K562 (cell line): Measurements from ENCODE around the gene FBXW2. TPM values are rescaled to one million over a fixed set of nuclear protein-coding genes. Genes with fewer than 3 reads are reported as not detected.
A peak's percentile ranks its signal among the peaks of the same experiment; 100 is the strongest.

ENCODE experiments used
- BRD9 ChIP-seq: fragments of 450-650 bp; IDR thresholded peaks from 2 replicates; pipeline ENCODE4 v1.6.1; 2018; ENCODE audit warnings: low read depth; ENCODE audit not compliant: partially characterized antibody
- CBX1 ChIP-seq: sonication (generic); IDR thresholded peaks from 2 replicates; pipeline ENCODE4 v1.6.1; 2016; ENCODE audit warnings: antibody characterized with exemption, low read depth, mild to moderate bottlenecking
- FOXJ2 ChIP-seq: fragments of 200-800 bp; sonication (Bioruptor generic); IDR thresholded peaks from 2 replicates; pipeline ENCODE4 v1.6.1; 2016; ENCODE audit warnings: missing genetic modification characterization, missing compliant biosample characterization
- GTF3C2 ChIP-seq: IDR thresholded peaks from 3 replicates; pipeline ENCODE4 v1.6.1; 2011; ENCODE audit warnings: borderline replicate concordance, mild to moderate bottlenecking, moderate library complexity; ENCODE audit not compliant: insufficient read length; ENCODE audit errors: extremely low read depth
- HCFC1 ChIP-seq: IDR thresholded peaks from 2 replicates; pipeline ENCODE4 v1.6.1; 2012; ENCODE audit warnings: low read depth, low read length, improper control_type of control experiment
- HOXB6 ChIP-seq: fragments of 250-450 bp; sonication (Bioruptor Pico); IDR thresholded peaks from 2 replicates; pipeline ENCODE4 v1.5.1; 2022; ENCODE audit warnings: mild to moderate bottlenecking, borderline replicate concordance
- KLF16 ChIP-seq: IDR thresholded peaks from 2 replicates; pipeline ENCODE4 v1.6.1; 2016; ENCODE audit warnings: antibody characterized with exemption
- KLF6 ChIP-seq: fragments of 250-450 bp; sonication (Bioruptor Pico); IDR thresholded peaks from 2 replicates; pipeline ENCODE4 v1.4.0; 2020; ENCODE audit warnings: mild to moderate bottlenecking, moderate library complexity, borderline replicate concordance
- NFIX ChIP-seq: fragments of 250-450 bp; sonication (Bioruptor Pico); IDR thresholded peaks from 2 replicates; pipeline ENCODE4 v1.4.0; 2020; ENCODE audit warnings: low read depth, mild to moderate bottlenecking, moderate library complexity
- SRSF3 ChIP-seq: fragments of 200-400 bp; formaldehyde crosslinking; IDR thresholded peaks from 2 replicates; pipeline ENCODE4 v1.6.1; 2016; ENCODE audit warnings: mild to moderate bottlenecking, low read length, moderate library complexity; ENCODE audit not compliant: insufficient read depth
- YY1 ChIP-seq, 3 experiments: IDR thresholded peaks; 2 replicates each; pipeline ENCODE4 v1.6.1; 2011; ENCODE audit warnings: low read length in 2 of 3, mild to moderate bottlenecking in 2 of 3, moderate library complexity in 2 of 3, borderline replicate concordance in 1 of 3, control low read depth in 1 of 3, low read depth in 1 of 3; ENCODE audit not compliant: insufficient read depth in 3 of 3, insufficient replicate concordance in 2 of 3, control insufficient read depth in 1 of 3, insufficient read length in 1 of 3; ENCODE audit errors: extremely low read depth in 1 of 3
- polyA plus RNA-seq, 8 experiments: library from polyadenylated mRNA; depleted of rRNA in 4 of 8; stranded (reverse) in 5 of 8; unstranded in 3 of 8; fragments of >200 nt; fragmentation: Nextera tagmentation in 2 of 8; fragmentation: Illumina TruSeq in 1 of 8; extraction: Ambion mirVana in 2 of 8; extraction: Trizol in 1 of 8; gene quantifications; 2 replicates each; pipeline versions ENCODE4 v1.2.1 to v1.2.3, GENCODE V29; 2011 to 2014; ENCODE audit warnings: inconsistent platforms in 1 of 8, missing spikeins in 1 of 8
- total RNA-seq, 7 experiments: library from RNA; depleted of rRNA in 6 of 7; stranded (reverse); fragments of >200 nt in 6 of 7; fragmentation: Illumina TruSeq in 2 of 7; extraction: Trizol in 2 of 7; gene quantifications; 2 replicates each; pipeline versions ENCODE4 v1.2.1 to v1.2.3, GENCODE V29; 2011 to 2021; ENCODE audit warnings: low replicate concordance in 1 of 7
- TF ChIP-seq, protein P1 (sequence below): fragments of 450-650 bp; conservative IDR thresholded peaks from 2 replicates; pipeline ENCODE4 v1.6.1; 2016; ENCODE audit warnings: missing genetic modification characterization, low read depth, mild to moderate bottlenecking, missing compliant biosample characterization, moderate library complexity

The FBXW2 gene
- total and polyA plus RNA-seq, 9 of the 15 experiments (the other 6 are each of a cell fraction or from before 2014, with no cell fraction given): 2.5 to 57.8 (median 28.1) TPM

DNA sequence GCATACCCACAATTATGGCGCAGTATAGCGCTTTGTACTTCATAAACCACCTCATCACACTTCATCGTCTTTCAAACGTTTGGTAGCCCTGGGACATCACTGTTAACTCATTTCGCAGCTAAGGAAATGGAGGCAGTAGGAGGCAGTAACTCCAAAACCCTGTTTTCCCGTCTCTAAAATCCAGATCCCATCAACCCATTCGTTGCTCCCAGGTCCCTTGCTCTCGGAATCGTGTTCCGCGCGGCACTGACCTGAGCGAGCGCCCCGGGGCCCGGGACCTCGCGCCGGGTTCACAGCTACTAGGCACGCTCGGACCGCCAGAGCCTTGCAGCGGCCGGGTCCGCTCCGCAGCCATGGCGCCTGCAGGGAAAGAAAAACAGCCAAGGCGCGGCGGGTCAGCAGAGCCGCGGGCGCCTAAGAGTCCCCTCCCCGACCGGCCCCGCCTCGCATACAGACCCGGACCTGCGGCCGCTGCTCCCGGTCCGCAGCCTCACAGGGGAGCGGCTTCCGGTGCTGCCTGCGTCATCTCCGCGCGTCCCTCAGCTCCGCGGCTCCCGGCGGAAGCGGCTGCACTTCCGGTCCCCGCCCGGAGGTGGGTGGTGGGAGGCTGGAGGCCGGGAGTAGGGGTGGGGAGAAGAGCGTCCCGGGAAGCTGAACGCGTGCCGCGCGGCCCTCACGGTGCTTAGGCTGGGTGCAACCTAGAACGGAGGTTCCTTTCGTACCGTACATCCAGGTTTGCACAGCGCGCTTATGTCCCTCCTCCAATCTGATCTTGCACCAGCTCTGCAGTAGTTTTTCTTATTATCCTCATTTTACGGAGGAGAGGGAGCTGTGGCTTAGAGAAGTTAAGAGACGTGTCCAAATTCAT lies at the start of gene FBXW2 (continued):
- TF ChIP-seq KLF16 (no peak), FOXJ2 (tag) (no peak), SRSF3 (no peak), HCFC1 (peak; percentile 91), NFIX (CRISPR knock-in tag) (peak; percentile 11; the same call in 1 of the 2 replicates), GTF3C2 (no peak), KLF6 (peak; percentile 54; the same call in 1 of the 2 replicates), BRD9 (no peak), HOXB6 (no peak), YY1 (IDR thresholded peaks at IDR 0.05; ENCODE audit: borderline replicate concordance in 1 of 3, control insufficient read depth in 1 of 3, extremely low read depth in 1 of 3, insufficient read depth in 3 of 3, insufficient read length in 1 of 3, insufficient replicate concordance in 2 of 3, low read depth in 1 of 3, low read length in 2 of 3) (peak in 1 of 3 experiments; percentile 84), CBX1 (no peak)
- TF ChIP-seq, protein P1, sequence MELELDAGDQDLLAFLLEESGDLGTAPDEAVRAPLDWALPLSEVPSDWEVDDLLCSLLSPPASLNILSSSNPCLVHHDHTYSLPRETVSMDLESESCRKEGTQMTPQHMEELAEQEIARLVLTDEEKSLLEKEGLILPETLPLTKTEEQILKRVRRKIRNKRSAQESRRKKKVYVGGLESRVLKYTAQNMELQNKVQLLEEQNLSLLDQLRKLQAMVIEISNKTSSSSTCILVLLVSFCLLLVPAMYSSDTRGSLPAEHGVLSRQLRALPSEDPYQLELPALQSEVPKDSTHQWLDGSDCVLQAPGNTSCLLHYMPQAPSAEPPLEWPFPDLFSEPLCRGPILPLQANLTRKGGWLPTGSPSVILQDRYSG: no peak
